ENCODE measurements around the gene TULP4. TPM values are rescaled to one million over a fixed set of nuclear protein-coding genes. Genes with fewer than 3 reads are reported as not detected.

The TULP4 gene
- polyA plus RNA-seq, 1 donor (not counting 4 experiments of a cell fraction or from before 2014, with no cell fraction given) = 13.1 TPM

DNA sequence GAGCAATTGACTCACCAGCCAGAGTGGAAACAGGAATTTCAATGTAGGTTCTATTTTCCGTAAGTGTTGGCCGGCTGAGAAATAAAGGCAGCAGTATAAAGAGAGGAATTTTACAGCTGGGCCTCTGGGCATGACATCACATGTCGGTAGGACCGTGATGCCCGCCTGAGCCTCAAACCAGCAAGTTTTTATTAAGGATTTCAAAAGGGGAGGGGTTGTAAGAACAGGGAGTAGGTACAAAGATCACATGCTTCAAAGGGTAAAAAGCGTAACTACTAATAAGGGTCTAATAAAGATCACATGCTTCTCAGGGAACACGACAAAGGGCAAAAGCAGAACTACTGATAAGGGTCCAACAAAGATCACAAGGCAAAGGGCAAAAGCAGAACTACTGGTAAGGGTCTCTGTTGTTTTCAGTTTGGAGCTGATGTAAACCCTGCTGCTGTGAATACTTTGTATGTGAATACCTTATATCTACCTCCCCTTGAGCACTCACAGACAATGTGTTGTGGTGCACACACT is 9.0 kb upstream of the TULP4 start:
- no peaks in the 10 kb centered on the region for H3K9me1 ChIP-seq (ENCODE audit: control insufficient read depth, extremely low read depth, insufficient read depth, low read length)
- no peak overlapping the region for H3K4me2 ChIP-seq (ENCODE audit: control insufficient read depth, extremely low read depth, insufficient read depth, low read depth, low read length)
- DNase-seq (ENCODE audit: low read depth, low spot score) (no peak), FAIRE-seq (no peak)
- H3K4me3 ChIP-seq (ENCODE audit: control insufficient read depth in 2 of 3, extremely low read depth in 1 of 3, insufficient read depth in 2 of 3, low read depth in 1 of 3, low read length in 3 of 3) = no peak overlapping the region
- no peaks in the 10 kb centered on the region for H3K36me3 ChIP-seq (ENCODE audit: control insufficient read depth in 2 of 2, extremely low read depth in 1 of 2, insufficient read depth in 2 of 2, low read length in 2 of 2)
- H3K4me1 ChIP-seq (ENCODE audit: control insufficient read depth, extremely low read depth, insufficient read depth, low read length) = peaks cover 31% of the 10 kb centered on the region
- H3K79me2 ChIP-seq (ENCODE audit: control insufficient read depth, insufficient read depth, low read length) = no peaks in the 10 kb centered on the region
- no peak overlapping the region for H3K27ac ChIP-seq (ENCODE audit: control insufficient read depth, insufficient read depth, low read length)
- dilution Hi-C loops (cut with MboI; ENCODE audit: extremely low pct_ligation_motif_present, low sequenced_read_pairs) = no loop called here
- no peaks in the 10 kb centered on the region for H3K27me3 ChIP-seq (ENCODE audit: control insufficient read depth, extremely low read depth, insufficient read depth, low read length)
- H4K20me1 ChIP-seq (ENCODE audit: control insufficient read depth, extremely low read depth, insufficient read depth, low read length) = no peaks in the 10 kb centered on the region
- no peaks in the 10 kb centered on the region for H3K9me3 ChIP-seq (ENCODE audit: control insufficient read depth, low read depth, low read length)
- H3K9ac ChIP-seq (ENCODE audit: control insufficient read depth, extremely low read depth, insufficient read depth, low read length) = no peak overlapping the region
- no peak overlapping the region for H2AFZ ChIP-seq (ENCODE audit: control insufficient read depth, low read length)
- no peak for TF ChIP-seq EZH2 (IDR thresholded peaks at IDR 0.05; ENCODE audit: low read length)
- TF ChIP-seq, protein P1, sequence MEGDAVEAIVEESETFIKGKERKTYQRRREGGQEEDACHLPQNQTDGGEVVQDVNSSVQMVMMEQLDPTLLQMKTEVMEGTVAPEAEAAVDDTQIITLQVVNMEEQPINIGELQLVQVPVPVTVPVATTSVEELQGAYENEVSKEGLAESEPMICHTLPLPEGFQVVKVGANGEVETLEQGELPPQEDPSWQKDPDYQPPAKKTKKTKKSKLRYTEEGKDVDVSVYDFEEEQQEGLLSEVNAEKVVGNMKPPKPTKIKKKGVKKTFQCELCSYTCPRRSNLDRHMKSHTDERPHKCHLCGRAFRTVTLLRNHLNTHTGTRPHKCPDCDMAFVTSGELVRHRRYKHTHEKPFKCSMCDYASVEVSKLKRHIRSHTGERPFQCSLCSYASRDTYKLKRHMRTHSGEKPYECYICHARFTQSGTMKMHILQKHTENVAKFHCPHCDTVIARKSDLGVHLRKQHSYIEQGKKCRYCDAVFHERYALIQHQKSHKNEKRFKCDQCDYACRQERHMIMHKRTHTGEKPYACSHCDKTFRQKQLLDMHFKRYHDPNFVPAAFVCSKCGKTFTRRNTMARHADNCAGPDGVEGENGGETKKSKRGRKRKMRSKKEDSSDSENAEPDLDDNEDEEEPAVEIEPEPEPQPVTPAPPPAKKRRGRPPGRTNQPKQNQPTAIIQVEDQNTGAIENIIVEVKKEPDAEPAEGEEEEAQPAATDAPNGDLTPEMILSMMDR (optimal IDR thresholded peaks at IDR 0.05 in 1 of 3, IDR thresholded peaks at IDR 0.05 in 1 of 3, conservative IDR thresholded peaks at IDR 0.05 in 1 of 3; ENCODE audit: extremely low read depth in 1 of 3, insufficient read depth in 2 of 3, low read length in 3 of 3) = no peak

DNA sequence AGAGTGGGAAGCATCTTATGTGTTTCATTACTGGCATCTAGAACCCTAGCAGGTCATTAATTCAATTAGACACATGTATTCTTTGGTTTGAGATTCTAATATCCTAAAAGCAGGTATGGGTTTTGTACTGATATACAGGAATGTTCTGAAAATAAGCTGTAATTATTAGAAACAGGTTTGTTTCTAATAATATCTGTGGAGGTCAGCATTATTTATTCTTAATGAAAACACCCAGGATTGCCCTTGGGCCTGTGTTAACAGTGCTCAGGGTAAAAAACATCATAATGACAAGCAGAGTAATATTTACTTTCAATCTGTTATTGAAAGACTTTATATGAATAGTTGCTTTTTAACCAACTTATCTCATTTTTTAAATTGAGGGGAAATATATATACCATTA is 8.0 kb upstream of the TULP4 start:
- dilution Hi-C loops (cut with MboI; ENCODE audit: extremely low pct_ligation_motif_present, low sequenced_read_pairs) = no loop called here
- TF ChIP-seq, protein P1 (optimal IDR thresholded peaks at IDR 0.05 in 1 of 3, IDR thresholded peaks at IDR 0.05 in 1 of 3, conservative IDR thresholded peaks at IDR 0.05 in 1 of 3; ENCODE audit: extremely low read depth in 1 of 3, insufficient read depth in 2 of 3, low read length in 3 of 3) = no peak
- no peak for TF ChIP-seq EZH2 (IDR thresholded peaks at IDR 0.05; ENCODE audit: low read length)
- no peak for FAIRE-seq
- Histone ChIP-seq H3K9me3 (ENCODE audit: control insufficient read depth, low read depth, low read length) (no peaks in the 10 kb centered on the region), H3K4me3 (ENCODE audit: control insufficient read depth in 2 of 3, extremely low read depth in 1 of 3, insufficient read depth in 2 of 3, low read depth in 1 of 3, low read length in 3 of 3) (no peak overlapping the region), H3K9ac (ENCODE audit: control insufficient read depth, extremely low read depth, insufficient read depth, low read length) (no peak overlapping the region), H4K20me1 (ENCODE audit: control insufficient read depth, extremely low read depth, insufficient read depth, low read length) (no peaks in the 10 kb centered on the region), H3K27me3 (ENCODE audit: control insufficient read depth, extremely low read depth, insufficient read depth, low read length) (no peaks in the 10 kb centered on the region), H3K79me2 (ENCODE audit: control insufficient read depth, insufficient read depth, low read length) (no peaks in the 10 kb centered on the region), H3K4me1 (ENCODE audit: control insufficient read depth, extremely low read depth, insufficient read depth, low read length) (peaks cover 27% of the 10 kb centered on the region), H3K4me2 (ENCODE audit: control insufficient read depth, extremely low read depth, insufficient read depth, low read depth, low read length) (no peak overlapping the region), H3K9me1 (ENCODE audit: control insufficient read depth, extremely low read depth, insufficient read depth, low read length) (no peaks in the 10 kb centered on the region), H3K36me3 (ENCODE audit: control insufficient read depth in 2 of 2, extremely low read depth in 1 of 2, insufficient read depth in 2 of 2, low read length in 2 of 2) (no peaks in the 10 kb centered on the region), H2AFZ (ENCODE audit: control insufficient read depth, low read length) (no peak overlapping the region), H3K27ac (ENCODE audit: control insufficient read depth, insufficient read depth, low read length) (no peak overlapping the region)
- no peak for DNase-seq (ENCODE audit: low read depth, low spot score)

Measured in keratinocyte (primary cell).